Measurements from ENCODE around the gene TMEM45A.
"Not testable (repeated sequence)": the region's sequence is repeated elsewhere in the genome, so short reads cannot be mapped to it uniquely, and the experiment has no call there.

Gene TMEM45A

GRCh38 chr3:100486808-100487207 is 5.6 kb upstream of the TMEM45A start:
- no peak for DNase-seq

- no peak for DNase-seq
Measured at GRCh38 chr3:100489118-100489517, 3.3 kb upstream of the TMEM45A start.

- no peak for DNase-seq
Measured at GRCh38 chr3:100496711-100497261, 4.4 kb downstream of the TMEM45A start.

GRCh38 chr3:100499651-100500050 is 7.2 kb downstream of the TMEM45A start:
- no peak for DNase-seq

- no peak for DNase-seq
Measured at GRCh38 chr3:100500320-100500880, 8.0 kb downstream of the TMEM45A start.

GRCh38 chr3:100503448-100503847 is 11.0 kb downstream of the TMEM45A start:
- DNase-seq: no peak

DNA sequence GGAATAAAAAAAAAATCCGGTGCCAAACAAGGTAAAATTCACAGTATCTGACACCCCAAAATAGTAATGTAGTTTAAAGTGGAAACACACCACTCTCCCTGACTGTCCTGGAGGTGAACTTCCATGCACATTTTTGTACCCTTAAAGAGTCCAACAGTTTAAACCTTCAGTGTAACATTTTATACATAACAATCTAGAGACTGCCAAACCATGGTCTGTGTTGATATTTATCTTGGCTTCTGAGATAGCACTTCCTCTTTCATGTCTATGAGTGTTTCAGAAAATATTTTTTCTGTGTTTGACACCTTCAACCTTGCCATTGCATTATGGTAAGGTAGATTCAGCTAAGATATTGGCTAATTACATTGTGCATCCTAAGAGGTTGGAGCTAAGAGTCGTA is 13.9 kb downstream of the TMEM45A start:
- DNase-seq: no peak

DNA sequence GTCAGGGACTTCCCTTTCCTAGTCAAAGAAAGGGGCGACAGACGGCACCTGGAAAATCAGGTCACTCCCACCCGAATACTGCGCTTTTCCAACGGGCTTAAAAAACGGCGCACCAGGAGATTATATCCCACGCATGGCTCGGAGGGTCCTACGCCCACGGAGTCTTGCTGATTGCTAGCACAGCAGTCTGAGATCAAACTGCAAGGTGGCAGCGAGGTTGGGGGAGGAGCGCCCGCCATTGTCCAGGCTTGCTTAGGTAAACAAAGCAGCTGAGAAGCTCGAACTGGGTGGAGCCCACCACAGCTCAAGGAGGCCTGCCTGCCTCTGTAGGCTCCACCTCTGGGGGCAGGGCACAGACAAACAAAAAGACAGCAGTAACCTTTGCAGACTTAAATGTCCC is 17.4 kb downstream of the TMEM45A start:
- not testable (repeated sequence) for DNase-seq

DNA sequence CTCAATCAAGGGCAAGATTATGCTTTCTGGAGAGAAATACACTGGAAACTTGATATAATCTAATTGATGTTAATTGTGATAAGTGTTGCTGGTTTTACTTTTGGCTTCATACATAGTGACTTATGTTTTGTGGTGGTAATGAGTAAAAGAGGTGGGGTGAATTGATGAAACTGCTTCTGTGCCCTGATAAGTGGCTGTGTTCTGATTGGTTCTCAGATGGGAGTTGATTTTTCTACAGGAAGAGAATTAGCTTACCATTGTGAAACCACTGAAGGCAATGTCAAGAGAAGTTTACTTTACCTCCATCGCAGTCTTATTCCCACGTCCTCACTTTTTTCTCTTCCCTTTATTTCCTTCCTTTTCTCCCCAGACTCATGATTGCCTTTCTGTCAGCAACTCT is 23.8 kb downstream of the TMEM45A start:
- no peak for DNase-seq

DNA sequence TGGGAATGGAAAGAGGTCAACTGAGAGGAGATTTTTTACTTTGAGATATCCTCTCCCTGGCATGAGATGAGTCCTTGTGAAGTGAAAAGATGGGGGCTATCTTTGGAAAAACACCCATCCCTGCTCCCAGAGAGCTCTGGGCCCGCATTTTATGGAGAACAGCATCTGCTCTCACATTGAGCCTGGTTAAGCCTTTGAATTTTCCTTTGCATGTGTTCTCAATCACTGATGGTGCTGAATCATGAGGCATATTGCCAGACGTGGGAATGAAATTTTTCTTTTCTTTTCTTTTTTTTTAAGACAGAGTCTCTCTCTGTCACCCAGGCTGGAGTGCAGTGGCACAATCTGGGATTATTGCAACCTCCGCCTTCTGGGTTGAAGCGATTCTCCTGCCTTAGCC is 24.4 kb downstream of the TMEM45A start:
- DNase-seq: no peak

GRCh38 chr3:100517276-100517675 is 24.9 kb downstream of the TMEM45A start:
- no peak for DNase-seq

- no peak for DNase-seq
Measured at GRCh38 chr3:100518244-100518643, 25.8 kb downstream of the TMEM45A start.

- no peak for DNase-seq
Measured at GRCh38 chr3:100518983-100519382, 26.6 kb downstream of the TMEM45A start.

DNA sequence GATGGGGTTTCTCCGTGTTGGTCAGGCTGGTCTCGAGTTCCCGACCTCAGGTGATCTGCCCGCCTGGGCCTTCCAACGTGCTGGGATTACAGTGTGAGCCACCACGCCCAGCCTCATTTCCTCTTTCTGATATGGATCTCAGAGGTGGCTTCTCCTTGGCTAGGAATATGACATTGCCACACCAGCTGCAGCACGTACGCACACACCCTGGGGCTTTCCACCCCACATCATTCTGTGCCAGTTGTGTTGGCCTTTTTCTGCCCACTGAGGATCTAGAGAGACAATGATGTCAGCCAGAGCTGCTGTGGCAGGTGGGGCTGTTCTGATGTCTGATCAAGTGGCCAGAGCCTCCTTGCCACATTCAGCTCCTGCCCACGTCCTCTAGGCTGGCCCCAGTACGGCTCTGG is 29.0 kb downstream of the TMEM45A start:
- no peak for DNase-seq

GRCh38 chr3:100522125-100522524 is 29.7 kb downstream of the TMEM45A start:
- DNase-seq: no peak

GRCh38 chr3:100523050-100523760 is 30.8 kb downstream of the TMEM45A start:
- no peak for DNase-seq

DNA sequence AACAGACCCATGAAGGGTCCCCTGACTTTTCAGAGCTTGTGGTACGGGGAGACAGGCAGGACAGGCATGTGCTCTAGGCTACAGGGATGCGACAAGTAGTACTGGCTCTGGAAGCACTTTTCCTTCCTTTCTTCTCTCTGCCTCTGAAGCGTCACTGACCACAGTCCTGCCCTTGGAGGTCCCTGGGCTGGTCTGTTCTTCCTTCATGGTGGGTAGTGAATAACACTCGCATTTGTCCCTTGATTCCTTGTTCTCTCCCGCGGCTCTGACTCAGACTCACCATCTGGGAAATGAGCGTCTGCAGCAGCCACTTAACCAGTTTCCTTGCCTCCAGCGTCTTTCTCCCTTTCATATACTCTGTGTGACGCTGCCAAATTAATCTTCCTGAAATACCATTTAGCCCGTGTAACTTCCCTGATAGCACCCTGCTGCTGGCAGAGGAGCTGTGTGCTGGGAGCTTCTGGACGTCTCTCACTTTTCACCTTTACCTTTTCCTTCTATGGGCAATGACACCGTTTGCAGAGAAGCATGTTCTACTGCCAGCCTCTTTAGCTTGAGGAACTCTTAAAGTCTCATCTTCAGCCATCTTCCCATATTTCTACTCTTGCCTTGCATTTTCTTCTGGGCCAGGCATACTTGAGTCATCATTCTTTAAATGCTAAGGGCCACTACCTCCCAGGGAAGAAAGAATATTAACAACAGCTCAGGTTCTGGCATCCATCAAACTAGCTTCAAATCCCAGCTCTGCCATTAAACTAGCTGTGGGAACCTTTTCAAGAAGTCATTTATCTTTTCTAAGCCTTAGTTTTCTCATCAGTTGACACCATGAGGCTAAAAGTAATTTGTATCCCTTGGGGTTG is 33.6 kb downstream of the TMEM45A start:
- no peak for DNase-seq

DNA sequence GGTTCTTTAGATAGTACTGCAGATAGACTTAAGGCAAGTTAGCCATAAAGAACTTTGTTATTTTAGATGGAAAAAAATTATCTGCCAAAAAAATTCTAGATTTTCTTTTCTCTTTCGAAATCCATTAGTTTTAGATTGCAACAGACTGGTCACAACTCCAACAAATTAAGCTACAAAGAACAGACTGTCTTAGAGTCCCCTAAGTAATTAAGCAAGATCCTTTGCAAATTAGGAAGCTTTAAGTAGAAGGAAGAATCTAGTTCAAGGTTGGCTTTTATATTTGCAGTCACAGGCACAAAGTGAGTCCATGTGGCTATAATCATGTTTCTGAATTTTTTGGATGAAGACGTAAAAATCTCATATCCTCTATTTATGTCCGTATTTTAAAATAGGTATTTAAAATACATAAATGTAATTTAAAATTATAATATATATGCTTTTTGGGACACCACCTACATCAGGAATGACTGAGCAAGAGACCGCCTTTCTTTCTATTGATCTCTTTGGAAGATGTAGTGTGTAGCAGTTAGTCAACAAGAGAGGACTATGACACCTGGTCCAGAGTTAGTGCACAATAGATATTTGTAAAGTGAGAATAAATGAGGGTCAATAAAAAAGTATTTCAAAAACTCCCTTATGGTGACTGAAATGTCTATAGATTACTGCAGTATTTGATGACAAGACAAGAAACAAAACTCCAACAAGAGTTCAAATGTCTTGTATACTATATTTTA is 34.4 kb downstream of the TMEM45A start:
- no peak for DNase-seq

DNA sequence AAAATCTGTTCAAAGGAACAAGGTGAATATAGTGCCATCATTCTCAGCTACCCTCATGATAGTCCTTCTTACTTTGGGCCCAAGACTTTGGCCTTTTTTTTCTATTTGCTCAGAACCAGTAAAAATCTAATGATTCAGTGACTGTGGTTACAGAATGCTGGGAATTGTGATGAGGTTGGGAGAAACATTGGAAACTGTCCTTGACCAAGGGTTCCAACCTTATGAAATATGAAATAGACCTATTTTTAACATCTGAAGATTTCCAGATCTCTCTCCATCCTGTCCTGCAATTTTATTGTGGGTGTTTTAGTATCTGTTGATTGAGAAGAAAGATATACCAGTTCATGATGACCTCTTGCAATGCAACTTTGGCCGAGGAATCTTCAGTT is 34.9 kb downstream of the TMEM45A start:
- DNase-seq: no peak

DNA sequence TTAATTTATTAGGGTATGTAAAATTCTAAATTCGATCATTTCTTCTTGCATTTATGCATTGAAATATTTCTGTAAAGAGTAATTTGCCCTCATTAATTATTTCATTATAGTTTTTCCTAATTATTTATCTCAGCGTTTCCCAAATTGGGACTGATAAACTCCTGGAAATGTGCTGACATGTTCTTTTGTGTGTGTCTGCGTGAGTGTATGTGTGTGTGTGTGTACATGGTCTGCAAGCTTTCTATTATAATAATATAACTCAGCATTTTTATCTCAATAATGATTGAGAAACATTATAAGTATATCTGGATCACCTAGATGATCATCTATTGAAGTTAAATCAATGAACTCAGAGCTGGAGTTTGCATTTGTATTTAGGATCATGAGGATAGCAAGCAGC is 38.7 kb downstream of the TMEM45A start:
- DNase-seq: no peak

DNA sequence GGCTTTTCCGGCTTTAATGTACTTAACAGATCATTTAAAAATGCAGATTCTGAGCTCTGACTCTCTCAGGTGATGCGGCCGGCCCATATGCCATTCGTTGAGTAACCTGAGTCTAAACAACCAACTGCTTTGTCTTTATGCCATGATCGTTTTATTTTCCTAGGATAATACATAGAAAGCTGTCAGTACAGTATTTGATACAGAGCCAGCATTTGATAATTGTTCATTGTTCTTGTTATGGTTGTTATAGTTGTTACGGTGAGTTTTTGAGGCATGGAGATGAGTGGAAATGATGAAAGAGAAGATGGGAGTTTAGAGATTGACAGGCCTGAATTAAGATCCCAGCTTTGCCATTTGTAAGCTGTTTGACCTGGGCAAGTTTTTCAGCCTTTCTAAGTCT is 40.0 kb downstream of the TMEM45A start:
- no peak for DNase-seq

DNA sequence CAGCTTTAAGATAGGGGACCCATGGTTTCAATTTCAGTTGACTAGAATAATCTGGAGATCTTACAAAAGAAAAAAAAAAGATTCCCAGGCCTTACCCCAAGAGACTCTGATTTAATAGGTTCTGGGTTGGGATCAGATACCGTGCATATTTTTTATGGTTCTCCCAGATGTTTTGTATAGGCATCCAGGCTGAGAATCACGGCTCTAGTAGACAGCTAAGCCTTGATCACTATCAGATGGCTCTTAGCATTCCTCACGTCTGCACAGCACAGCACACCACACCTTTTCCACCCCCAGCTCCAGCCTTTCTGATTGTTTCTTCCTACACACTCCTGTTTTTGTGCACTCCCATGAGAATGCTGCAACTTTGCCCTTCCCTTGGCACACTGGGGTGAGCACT is 40.8 kb downstream of the TMEM45A start:
- DNase-seq: no peak

DNA sequence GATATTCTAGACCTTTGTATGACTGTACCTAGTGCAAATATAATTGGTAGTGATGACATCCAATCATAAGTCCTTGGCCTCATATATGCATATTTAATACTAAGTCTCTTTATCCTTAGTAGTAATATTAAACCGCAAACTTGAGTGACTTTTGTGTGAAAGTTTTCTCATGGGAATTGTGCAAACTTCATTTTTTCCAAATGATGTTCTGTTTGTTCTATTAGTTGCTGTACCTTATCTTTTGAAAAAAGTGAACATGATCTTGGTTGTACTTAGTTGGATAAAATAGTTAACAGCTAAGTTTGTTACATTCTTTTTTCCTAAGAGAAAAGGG is 43.2 kb downstream of the TMEM45A start:
- DNase-seq: no peak

All from activated CD4-positive, alpha-beta T cell treated with anti-CD3 and anti-CD28 coated beads, Interleukin-2, amount 50 U/mL, for 48 hours (primary cell).